ENCODE measurements around the gene ATP5PF. TPM values are rescaled to one million over a fixed set of nuclear protein-coding genes. Genes with fewer than 3 reads are reported as not detected.

ATP5PF gene
- 28.4 and 67.2 TPM in 2 replicates for total RNA-seq

GRCh38 chr21:25734904-25735645 is at the start of gene ATP5PF, which contains the start of gene GABPA:
Gene ATP5PF (minus strand): TSS chr21:25734904. CDS start chr21:25729794, 5,110 bp downstream.
Gene GABPA (plus strand): TSS chr21:25734972. CDS start chr21:25741599, 6,627 bp downstream.

Other genes starting within 250 kb of the ATP5PF start
- gene MRPL39, start 127.4 kb downstream of the ATP5PF start, total RNA-seq = 30.8 and 44.4 TPM in 2 replicates
- gene JAM2, start 95.6 kb downstream of the ATP5PF start, total RNA-seq = 1.5 and 2.6 TPM in 2 replicates
- 25.3 and 36.2 TPM in 2 replicates for gene GABPA, start 68 bp upstream of the ATP5PF start, total RNA-seq